ENCODE results near the gene USP6NL.

- TF ChIP-seq, protein P1, sequence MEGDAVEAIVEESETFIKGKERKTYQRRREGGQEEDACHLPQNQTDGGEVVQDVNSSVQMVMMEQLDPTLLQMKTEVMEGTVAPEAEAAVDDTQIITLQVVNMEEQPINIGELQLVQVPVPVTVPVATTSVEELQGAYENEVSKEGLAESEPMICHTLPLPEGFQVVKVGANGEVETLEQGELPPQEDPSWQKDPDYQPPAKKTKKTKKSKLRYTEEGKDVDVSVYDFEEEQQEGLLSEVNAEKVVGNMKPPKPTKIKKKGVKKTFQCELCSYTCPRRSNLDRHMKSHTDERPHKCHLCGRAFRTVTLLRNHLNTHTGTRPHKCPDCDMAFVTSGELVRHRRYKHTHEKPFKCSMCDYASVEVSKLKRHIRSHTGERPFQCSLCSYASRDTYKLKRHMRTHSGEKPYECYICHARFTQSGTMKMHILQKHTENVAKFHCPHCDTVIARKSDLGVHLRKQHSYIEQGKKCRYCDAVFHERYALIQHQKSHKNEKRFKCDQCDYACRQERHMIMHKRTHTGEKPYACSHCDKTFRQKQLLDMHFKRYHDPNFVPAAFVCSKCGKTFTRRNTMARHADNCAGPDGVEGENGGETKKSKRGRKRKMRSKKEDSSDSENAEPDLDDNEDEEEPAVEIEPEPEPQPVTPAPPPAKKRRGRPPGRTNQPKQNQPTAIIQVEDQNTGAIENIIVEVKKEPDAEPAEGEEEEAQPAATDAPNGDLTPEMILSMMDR (IDR thresholded peaks at IDR 0.05): no peak
- no peak for TF ChIP-seq POLR2A (IDR thresholded peaks at IDR 0.05)
These were observed 197.0 kb downstream of the USP6NL start for GRCh38 chr10:11414314-11415038.

All from uterus (tissue), 2 donors.